H9 (cell line): Measurements from ENCODE around the gene HPCAL1. TPM values are rescaled to one million over a fixed set of nuclear protein-coding genes. Genes with fewer than 3 reads are reported as not detected.

Experiments
- DNase-seq: peaks from one replicate; pipeline ENCODE4 v3.0.0-alpha.2; 2017
- H2AFZ ChIP-seq: one replicate; pipeline ENCODE4 v1.6.1; 2013; ENCODE audit warnings: mild to moderate bottlenecking, low read length, control low read depth, moderate library complexity
- H2AK5ac ChIP-seq: 2 replicates; pipeline ENCODE4 v1.6.1; 2013; ENCODE audit warnings: low read length, control low read depth, mixed read lengths; ENCODE audit not compliant: insufficient read length
- H2BK120ac ChIP-seq: one replicate; pipeline ENCODE4 v1.6.1; 2013; ENCODE audit warnings: low read depth, mild to moderate bottlenecking, low read length, control low read depth, inconsistent platforms; ENCODE audit not compliant: poor library complexity, severe bottlenecking
- H2BK12ac ChIP-seq: 2 replicates; pipeline ENCODE4 v1.6.1; 2013; ENCODE audit warnings: low read length, control low read depth, mixed read lengths, low read depth; ENCODE audit not compliant: insufficient read length
- H2BK15ac ChIP-seq: 2 replicates; pipeline ENCODE4 v1.6.1; 2013; ENCODE audit warnings: low read depth, low read length, control low read depth
- H2BK20ac ChIP-seq: one replicate; pipeline ENCODE4 v1.6.1; 2013; ENCODE audit warnings: low read depth, mild to moderate bottlenecking, low read length, control low read depth, inconsistent platforms; ENCODE audit not compliant: poor library complexity, severe bottlenecking
- H2BK5ac ChIP-seq: 2 replicates; pipeline ENCODE4 v1.6.1; 2013; ENCODE audit warnings: low read length, control low read depth, mixed read lengths; ENCODE audit not compliant: insufficient read length
- H3K14ac ChIP-seq: 2 replicates; pipeline ENCODE4 v1.6.1; 2013; ENCODE audit warnings: low read length, control low read depth; ENCODE audit not compliant: insufficient read depth
- H3K18ac ChIP-seq: 2 replicates; pipeline ENCODE4 v1.6.1; 2013; ENCODE audit warnings: low read depth, mild to moderate bottlenecking, mixed read lengths, low read length, control low read depth; ENCODE audit not compliant: insufficient read length
- H3K23ac ChIP-seq: 2 replicates; pipeline ENCODE4 v1.6.1; 2013; ENCODE audit warnings: low read length, control low read depth, mixed read lengths, low read depth; ENCODE audit not compliant: insufficient read length
- H3K23me2 ChIP-seq: 2 replicates; pipeline ENCODE4 v1.6.1; 2013; ENCODE audit warnings: low read depth, mild to moderate bottlenecking, mixed read lengths, low read length, control low read depth; ENCODE audit not compliant: insufficient read length, poor library complexity, severe bottlenecking
- H3K27ac ChIP-seq: 2 replicates; pipeline ENCODE4 v1.5.1; 2013; ENCODE audit warnings: low read length, control low read depth, mixed read lengths, low read depth; ENCODE audit not compliant: insufficient read length
- H3K27me3 ChIP-seq: 2 replicates; pipeline ENCODE4 v1.6.1; 2013; ENCODE audit warnings: low read length, control low read depth, inconsistent platforms; ENCODE audit not compliant: insufficient read depth
- H3K4ac ChIP-seq: 2 replicates; pipeline ENCODE4 v1.6.1; 2013; ENCODE audit warnings: low read depth, mild to moderate bottlenecking, control low read depth, inconsistent platforms, low read length, moderate library complexity
- H3K4me1 ChIP-seq: 2 replicates; pipeline ENCODE4 v1.6.1; 2013; ENCODE audit warnings: low read length, control low read depth, inconsistent platforms; ENCODE audit not compliant: insufficient read depth
- H3K4me2 ChIP-seq: 2 replicates; pipeline ENCODE4 v1.6.1; 2013; ENCODE audit warnings: low read length, control low read depth, mixed read lengths; ENCODE audit not compliant: insufficient read length, insufficient read depth
- H3K56ac ChIP-seq: 2 replicates; pipeline ENCODE4 v1.6.1; 2013; ENCODE audit warnings: low read depth, mild to moderate bottlenecking, mixed read lengths, low read length, control low read depth; ENCODE audit not compliant: insufficient read length
- H3K79me1 ChIP-seq: 2 replicates; pipeline ENCODE4 v1.6.1; 2013; ENCODE audit warnings: low read depth, mild to moderate bottlenecking, moderate library complexity, low read length, control low read depth, inconsistent platforms; ENCODE audit not compliant: insufficient read depth, poor library complexity, severe bottlenecking
- H3K79me2 ChIP-seq: 2 replicates; pipeline ENCODE4 v1.6.1; 2013; ENCODE audit warnings: low read length, control low read depth, inconsistent platforms; ENCODE audit not compliant: insufficient read depth
- H3K9ac ChIP-seq: 2 replicates; pipeline ENCODE4 v1.6.1; 2013; ENCODE audit warnings: low read length, control low read depth, mixed read lengths; ENCODE audit not compliant: insufficient read length; ENCODE audit errors: extremely low read depth
- H3K9me3 ChIP-seq: one replicate; pipeline ENCODE4 v1.6.1; 2013; ENCODE audit warnings: low read depth, low read length, inconsistent platforms; ENCODE audit not compliant: control insufficient read depth
- H3T11ph ChIP-seq: one replicate; pipeline ENCODE4 v1.6.1; 2013; ENCODE audit warnings: mild to moderate bottlenecking, low read length, control low read depth, inconsistent platforms
- H4K20me1 ChIP-seq: one replicate; pipeline ENCODE4 v1.6.1; 2013; ENCODE audit not compliant: control insufficient read depth, insufficient read length, insufficient read depth
- H4K5ac ChIP-seq: 2 replicates; pipeline ENCODE4 v1.6.1; 2013; ENCODE audit warnings: low read depth, mild to moderate bottlenecking, mixed read lengths, low read length, control low read depth; ENCODE audit not compliant: insufficient read length
- H4K8ac ChIP-seq: replicated peaks from 2 replicates; pipeline ENCODE4 v1.6.1; 2013; ENCODE audit warnings: low read length, control low read depth, mixed read lengths, low read depth; ENCODE audit not compliant: insufficient read length
- H4K91ac ChIP-seq: 2 replicates; pipeline ENCODE4 v1.6.1; 2013; ENCODE audit warnings: low read depth, mild to moderate bottlenecking, moderate library complexity, mixed read lengths, low read length, control low read depth; ENCODE audit not compliant: insufficient read length
- H3K27ac Mint-ChIP-seq, 3 experiments: 2 replicates in 2 of 3; 3 replicates in 1 of 3; pipeline ENCODE4 v1.8.0; 2020 to 2021; ENCODE audit warnings: mixed read lengths in 3 of 3, mild to moderate bottlenecking in 1 of 3, moderate library complexity in 1 of 3
- H3K27me3 Mint-ChIP-seq: 2 replicates; pipeline ENCODE4 v1.8.0; 2021; ENCODE audit warnings: low read depth, mild to moderate bottlenecking, moderate library complexity, mixed read lengths
- H3K36me3 Mint-ChIP-seq, 3 experiments: 2 replicates in 2 of 3; 3 replicates in 1 of 3; pipeline ENCODE4 v1.8.0; 2020 to 2021; ENCODE audit warnings: low read depth in 3 of 3, mixed read lengths in 3 of 3; ENCODE audit not compliant: insufficient read depth in 1 of 3
- H3K4me1 Mint-ChIP-seq, 2 experiments: 2 replicates each; pipeline ENCODE4 v1.8.0; 2020; ENCODE audit warnings: mixed read lengths in 2 of 2
- H3K4me3 Mint-ChIP-seq, 2 experiments: 2 replicates in 1 of 2; 3 replicates in 1 of 2; pipeline ENCODE4 v1.8.0; 2020 to 2021; ENCODE audit warnings: mild to moderate bottlenecking in 2 of 2, mixed read lengths in 2 of 2, moderate library complexity in 1 of 2
- H3K9me3 Mint-ChIP-seq, 2 experiments: 2 replicates in 1 of 2; 3 replicates in 1 of 2; pipeline ENCODE4 v1.8.0; 2020; ENCODE audit warnings: mild to moderate bottlenecking in 2 of 2, mixed read lengths in 2 of 2, moderate library complexity in 1 of 2
- CTCF ChIP-seq: fragments of 200-600 bp; sonication (generic); conservative IDR thresholded peaks from 3 replicates; pipeline ENCODE4 v1.8.0; 2021; ENCODE audit warnings: antibody characterized with exemption, mild to moderate bottlenecking
- WGBS: extraction: QIAGEN DNeasy Blood & Tissue Kit; methylation state at CpG from one replicate; pipeline ENCODE4 v1.1.7; 2013; ENCODE audit warnings: missing lambda C conversion rate, low lambda C conversion rate, mixed read lengths; ENCODE audit not compliant: insufficient read length; ENCODE audit errors: extremely low coverage; 5-methylcytosine and 5-hydroxymethylcytosine counted together
- total RNA-seq: library from RNA; stranded (reverse); gene quantifications from 2 replicates; pipeline ENCODE4 v1.2.1, GENCODE V29; 2021

Gene HPCAL1
- total RNA-seq, 1 experiment from 2014 or later: 4.7 TPM

- no peaks in the 10 kb centered on the region for H3K27me3 ChIP-seq
- Mint-ChIP-seq H3K27me3 (no peaks in the 10 kb centered on the region), H3K4me3 (no peak overlapping the region), H3K36me3 (no peaks in the 10 kb centered on the region), H3K4me1 (peaks cover 3 to 11% of the 10 kb centered on the region in 2 experiments; a peak in 3 of 4 replicates), H3K9me3 (no peaks in the 10 kb centered on the region), H3K27ac (no peak overlapping the region)
- no peak overlapping the region for H2BK5ac ChIP-seq
- no peak overlapping the region for H4K8ac ChIP-seq
- no peaks in the 10 kb centered on the region for H3K23me2 ChIP-seq
- no peaks in the 10 kb centered on the region for H4K20me1 ChIP-seq
- H3K27ac ChIP-seq: no peak overlapping the region
- no peak for TF ChIP-seq CTCF
- H4K5ac ChIP-seq: no peak overlapping the region
- no peak overlapping the region for H2BK20ac ChIP-seq
- H3T11ph ChIP-seq: no peak overlapping the region
- H3K56ac ChIP-seq: no peak overlapping the region
- H2AFZ ChIP-seq: no peak overlapping the region
- no peak overlapping the region for H2BK15ac ChIP-seq
- H3K18ac ChIP-seq: no peak overlapping the region
- H3K9me3 ChIP-seq: no peaks in the 10 kb centered on the region
- no peak for DNase-seq
- H3K4me1 ChIP-seq: no peaks in the 10 kb centered on the region; the same call in 1 of the 2 replicates
- H2BK120ac ChIP-seq: no peak overlapping the region
- H3K4ac ChIP-seq: no peak overlapping the region
- H3K14ac ChIP-seq: no peak overlapping the region
- H4K91ac ChIP-seq: no peak overlapping the region
- H2BK12ac ChIP-seq: no peak overlapping the region
- no peak overlapping the region for H3K9ac ChIP-seq
- H2AK5ac ChIP-seq: no peak overlapping the region
- no peak overlapping the region for H3K23ac ChIP-seq
- H3K4me2 ChIP-seq: no peak overlapping the region
- WGBS: no CpG with 5 or more reads among the region's 6 CpGs
- no peaks in the 10 kb centered on the region for H3K79me1 ChIP-seq
- H3K79me2 ChIP-seq: no peaks in the 10 kb centered on the region
Measured at GRCh38 chr2:10422251-10422650, 119.5 kb downstream of the HPCAL1 start.
